GM18868 (cell line): ENCODE measurements around the gene PBXIP1.
"Not testable (repeated sequence)": the region's sequence is repeated elsewhere in the genome, so short reads cannot be mapped to it uniquely, and the experiment has no call there.

ENCODE experiments used
- ATAC-seq: cut with Tn5 transposase; IDR thresholded peaks from one replicate; pipeline ENCODE4 v1.9.1; 2021; ENCODE audit warnings: mild to moderate bottlenecking, moderate library complexity; ENCODE audit not compliant: unreplicated experiment

PBXIP1 gene

DNA sequence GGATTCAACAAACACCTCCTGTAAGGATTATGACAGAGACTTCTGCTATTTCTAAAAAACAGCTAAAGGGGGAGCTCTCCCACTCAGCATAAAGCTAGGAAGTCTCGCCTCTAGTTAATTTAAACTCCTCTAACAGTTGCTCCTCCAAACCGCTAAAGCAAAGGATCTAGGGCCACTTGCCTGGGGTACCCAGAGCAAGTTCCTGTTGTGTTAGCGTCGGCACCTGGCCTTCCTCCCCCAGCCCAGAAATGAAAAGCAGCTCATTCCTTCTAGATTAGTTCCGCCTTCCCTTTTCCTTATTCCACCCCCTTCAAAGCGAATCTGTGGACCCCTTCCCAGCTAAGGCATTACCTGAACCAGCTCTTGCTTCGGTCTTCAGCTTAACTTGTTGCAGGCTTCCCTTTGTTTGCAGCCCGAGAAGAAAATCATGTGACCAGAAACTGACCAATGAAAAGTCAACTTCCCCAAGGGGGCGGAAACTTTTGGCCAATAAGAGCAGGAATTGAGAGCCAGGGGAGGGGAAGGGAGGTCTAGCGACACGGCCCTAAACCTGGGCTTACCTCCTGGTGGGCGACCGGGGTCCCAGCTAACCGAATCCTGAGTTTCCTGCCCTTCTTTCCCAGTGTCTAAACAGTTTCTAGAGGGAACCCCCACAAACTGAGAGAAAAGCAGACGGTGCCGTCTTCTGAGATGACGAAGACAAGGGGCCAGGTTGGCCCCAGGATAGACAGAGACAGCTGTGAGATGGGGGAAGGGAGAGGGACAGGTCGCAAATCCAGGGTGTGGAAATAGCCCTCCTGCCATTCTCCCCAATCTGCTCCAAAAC is at the start of gene PBXIP1:
Gene PBXIP1 (minus strand): TSS at position 382 of the 826 bp plus-strand sequence. CDS start 2,378 bp downstream, outside the sequence.
- peak; percentile 71 for ATAC-seq

GRCh38 chr1:155005076-155006011 is 49.4 kb upstream of the PBXIP1 start:
- no peak for ATAC-seq

DNA sequence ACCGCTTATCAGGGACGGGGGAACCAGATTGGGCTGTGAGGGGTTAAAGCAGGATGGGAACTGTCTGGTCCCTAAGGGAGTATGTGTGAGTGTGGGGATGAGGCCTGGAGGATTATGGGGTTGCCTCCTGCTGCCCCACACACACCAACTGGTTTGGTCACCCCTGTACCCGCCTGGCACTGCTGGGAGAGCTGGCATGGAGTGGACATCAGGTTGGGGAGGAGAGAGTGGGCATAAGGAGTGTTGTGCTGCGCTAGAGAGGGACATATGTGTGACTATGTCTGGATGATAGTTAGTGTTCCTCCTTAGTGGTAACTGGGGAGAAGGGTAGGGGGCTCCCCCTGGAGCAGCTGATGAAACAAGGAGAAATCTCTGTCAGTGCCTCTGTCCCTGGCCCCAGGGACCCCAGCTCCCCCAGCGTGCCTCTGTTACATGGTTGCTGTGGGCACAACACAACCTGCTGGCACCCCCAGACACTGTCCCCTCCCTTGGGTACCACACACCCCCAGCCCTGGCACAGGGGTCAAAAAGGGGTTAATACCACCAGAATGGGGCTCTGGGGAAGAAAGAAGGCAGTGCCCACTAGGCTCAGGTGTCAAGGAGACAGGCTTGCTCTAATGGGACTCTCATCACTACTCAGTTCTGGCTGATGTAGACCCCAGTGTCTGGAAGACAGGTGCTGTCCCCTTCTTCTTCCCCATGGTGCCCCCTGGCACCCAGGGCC is 48.6 kb upstream of the PBXIP1 start:
- ATAC-seq = no peak

GRCh38 chr1:155003766-155004351 is 48.0 kb upstream of the PBXIP1 start:
- no peak for ATAC-seq

DNA sequence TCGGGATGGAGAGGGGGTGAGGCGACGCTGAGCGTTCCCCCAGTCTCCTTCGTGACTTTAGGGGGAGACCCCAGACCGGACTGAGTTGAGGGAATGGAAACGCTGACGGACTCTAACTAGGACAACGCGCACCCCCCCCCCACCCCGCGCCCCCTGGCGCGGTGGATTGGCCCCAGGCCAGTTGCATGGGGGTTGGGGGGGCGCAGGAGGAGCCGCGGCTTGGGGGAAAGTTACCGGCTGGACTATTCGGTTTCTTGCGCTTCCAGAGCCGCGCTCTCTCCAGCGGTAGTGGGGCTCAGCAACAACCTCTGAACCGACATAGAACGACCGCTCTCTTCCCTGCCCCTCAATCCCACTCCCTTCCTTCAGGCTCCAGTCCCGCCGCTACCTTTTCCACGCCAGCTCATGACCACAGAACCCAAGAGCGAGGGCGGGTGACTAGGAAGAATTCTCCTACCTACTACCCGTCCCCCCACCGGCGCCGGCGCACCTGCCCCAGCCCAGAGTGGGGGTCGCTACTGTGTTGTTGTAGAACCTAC is 47.4 kb upstream of the PBXIP1 start:
- no peak for ATAC-seq

DNA sequence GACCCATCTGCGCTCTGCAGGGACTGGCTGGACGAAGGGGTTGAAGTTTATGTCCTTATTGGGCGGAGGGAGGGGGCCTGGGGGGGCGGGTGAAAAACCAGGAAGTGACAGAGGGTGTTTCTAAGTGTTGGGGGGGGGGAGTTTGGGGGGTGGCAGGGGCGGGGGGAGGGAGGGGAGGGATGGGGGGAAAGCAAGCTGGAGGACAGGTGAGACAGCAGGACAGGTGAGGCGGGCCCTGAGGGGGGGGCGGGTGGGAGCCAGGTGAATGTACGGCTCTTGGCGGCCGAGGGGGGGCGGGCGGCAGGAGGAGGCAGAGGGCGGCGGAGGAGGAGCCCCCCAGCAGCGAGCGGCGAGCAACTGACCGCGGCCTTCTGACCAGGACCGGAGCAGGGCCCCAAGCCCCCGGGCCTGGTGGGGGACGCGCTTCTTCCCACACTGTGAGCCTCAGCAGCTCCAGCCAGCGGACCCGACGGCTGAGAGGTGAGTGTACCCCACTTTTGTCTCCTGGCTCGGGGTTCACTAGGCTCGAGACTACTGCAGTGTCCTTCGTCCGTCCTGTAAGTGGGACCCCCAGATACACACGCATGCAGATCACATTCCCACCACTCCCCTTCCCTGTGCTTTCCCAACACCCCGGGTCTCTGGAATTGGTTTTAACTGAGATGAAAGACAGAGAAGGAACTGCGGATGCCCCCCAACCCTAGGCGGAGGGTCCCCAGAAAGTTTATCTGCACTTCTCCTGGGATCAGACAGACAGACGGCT is 46.7 kb upstream of the PBXIP1 start, which contains the start of gene ZBTB7B:
Gene ZBTB7B (plus strand): TSS at position 339 of the 763 bp plus-strand sequence. CDS start 11,859 bp downstream, outside the sequence.
- ATAC-seq = no peak

GRCh38 chr1:155001675-155002463 is 46.0 kb upstream of the PBXIP1 start:
- ATAC-seq = peak; percentile 58

- ATAC-seq = no peak
These were observed 45.5 kb upstream of the PBXIP1 start for GRCh38 chr1:155001425-155001674.

DNA sequence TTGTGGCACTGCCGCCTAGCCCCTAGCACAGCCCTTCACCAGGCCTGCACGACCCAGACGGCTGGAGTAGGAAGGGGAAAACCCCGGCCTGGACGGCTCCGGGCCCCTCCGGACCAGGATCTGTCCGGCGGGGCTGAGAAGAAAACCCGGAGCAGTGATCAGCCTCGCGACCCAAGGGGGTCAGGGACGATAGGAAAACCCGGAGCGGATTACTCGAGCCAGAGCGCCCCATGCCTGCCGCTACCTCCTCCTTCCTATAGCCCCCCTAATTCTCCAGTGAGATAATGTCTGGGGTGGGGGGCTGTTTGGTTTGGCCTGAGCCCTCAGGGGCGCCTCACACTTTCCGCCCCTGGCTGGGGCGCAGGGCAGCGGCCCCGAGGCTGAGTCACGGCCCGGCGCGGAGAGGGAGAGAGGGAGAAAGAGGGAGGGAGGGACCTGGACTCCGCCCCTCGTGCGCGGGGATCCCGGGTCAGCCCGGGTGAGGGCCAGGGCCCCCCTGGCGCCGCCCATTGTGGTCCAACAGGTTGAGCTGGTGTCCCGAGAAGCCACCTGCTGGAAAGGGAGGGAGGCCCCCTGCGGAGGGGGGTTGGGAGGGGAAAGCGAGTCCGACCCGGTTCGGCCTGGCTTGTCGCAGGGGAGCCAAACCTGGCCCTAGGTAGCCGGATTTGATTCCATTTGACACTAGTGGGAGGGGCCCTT is 45.0 kb upstream of the PBXIP1 start:
- ATAC-seq = peak; percentile 36

DNA sequence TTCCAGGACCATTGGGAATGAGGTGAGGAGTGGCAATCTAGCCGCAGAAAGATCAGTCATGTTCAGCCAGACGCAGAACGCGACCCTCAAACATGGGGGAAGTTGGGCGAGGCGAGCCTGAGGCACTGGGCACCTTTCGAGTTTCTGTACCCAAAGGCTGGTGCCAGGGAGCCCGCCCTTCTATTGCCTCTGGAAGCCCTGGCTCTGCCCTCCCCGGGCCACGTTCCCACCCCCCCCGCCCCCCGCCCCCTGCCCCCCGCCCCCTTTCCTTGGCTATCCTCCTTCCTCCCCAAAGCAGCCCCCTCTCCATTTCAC is 44.5 kb upstream of the PBXIP1 start:
- ATAC-seq = no peak

- no peak for ATAC-seq
These were observed 43.9 kb upstream of the PBXIP1 start for GRCh38 chr1:154999571-155000410.

- ATAC-seq = no peak
These were observed 43.1 kb upstream of the PBXIP1 start for GRCh38 chr1:154998818-154999570.

DNA sequence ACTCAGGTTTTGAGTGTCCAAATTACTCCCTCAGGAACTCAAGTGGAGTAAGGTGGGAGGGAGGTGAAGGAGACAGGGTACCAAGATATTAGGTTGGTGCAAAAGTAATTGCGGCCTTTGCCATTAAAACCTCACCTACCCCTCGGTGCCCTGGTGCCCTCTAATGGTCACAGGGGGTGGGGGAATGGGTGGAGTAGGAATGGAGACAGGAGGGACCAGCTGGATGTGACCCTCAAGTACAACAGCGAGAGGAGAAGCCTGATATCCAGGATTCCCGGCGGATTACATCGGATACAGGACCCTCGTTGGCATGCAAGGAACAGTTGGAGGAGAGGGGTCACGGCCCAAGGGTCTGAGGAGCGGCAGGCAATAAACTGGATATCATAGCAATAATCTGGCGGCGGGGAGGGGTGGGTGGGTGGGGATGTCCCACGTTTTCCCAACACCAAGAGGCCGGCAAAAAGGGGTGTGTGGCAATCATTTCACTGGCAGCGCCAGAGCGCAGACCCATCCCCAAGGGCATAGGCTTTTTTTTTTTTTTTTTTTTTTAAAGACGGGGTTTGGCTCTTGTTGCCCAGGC is 42.4 kb upstream of the PBXIP1 start:
- ATAC-seq = no peak

- ATAC-seq = no peak
These were observed 41.2 kb upstream of the PBXIP1 start for GRCh38 chr1:154996966-154997701.

DNA sequence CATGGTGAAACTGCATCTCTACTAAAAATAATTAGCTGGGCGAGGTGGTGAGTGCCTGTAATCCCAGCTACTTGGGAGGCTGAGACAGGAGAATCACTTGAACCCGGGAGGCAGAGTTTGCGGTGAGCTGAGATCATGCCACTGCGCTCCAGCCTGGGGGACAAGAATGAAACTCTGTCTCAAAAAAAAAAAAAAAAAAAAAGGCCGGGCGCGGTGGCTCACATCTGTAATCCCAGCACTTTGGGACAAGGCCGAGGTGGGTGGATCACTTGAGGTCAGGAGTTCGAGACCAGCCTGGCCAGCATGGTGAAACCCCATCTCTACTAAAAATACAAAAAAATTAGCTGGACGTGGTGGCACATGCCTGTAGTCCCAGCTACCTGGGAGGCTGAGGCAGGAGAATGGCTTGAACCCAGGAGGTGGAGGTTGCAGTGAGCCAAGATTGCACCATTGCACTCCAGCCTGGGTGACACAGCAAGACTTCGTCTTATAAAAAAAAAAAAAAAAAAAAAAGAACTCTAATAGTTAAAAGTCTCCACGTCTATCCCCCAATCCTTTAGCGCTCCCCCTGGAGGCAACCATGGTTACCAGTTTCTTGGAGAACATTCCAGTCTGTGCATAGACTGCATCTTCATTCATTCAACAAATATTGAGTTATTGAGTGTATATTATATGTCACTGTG is 39.5 kb upstream of the PBXIP1 start:
- not testable (repeated sequence) for ATAC-seq
